ENCODE data around the gene SERPINB6. TPM values are rescaled to one million over a fixed set of nuclear protein-coding genes. Genes with fewer than 3 reads are reported as not detected.
"Not testable (repeated sequence)": the region's sequence is repeated elsewhere in the genome, so short reads cannot be mapped to it uniquely, and the experiment has no call there.

The SERPINB6 gene
- total RNA-seq, 1 experiment from 2014 or later: 177 TPM

GRCh38 chr6:2977799-2978590 is 6.6 kb upstream of the SERPINB6 start:
- DNase-seq (ENCODE audit: low read depth): no peak

GRCh38 chr6:2977290-2977689 is 5.9 kb upstream of the SERPINB6 start:
- DNase-seq (ENCODE audit: low read depth): no peak

- peak; percentile 89 for DNase-seq (ENCODE audit: low read depth)
These were observed 5.3 kb upstream of the SERPINB6 start for GRCh38 chr6:2976571-2977085.

GRCh38 chr6:2976060-2976459 is 4.7 kb upstream of the SERPINB6 start:
- DNase-seq (ENCODE audit: low read depth): no peak

GRCh38 chr6:2973676-2974075 is 2.3 kb upstream of the SERPINB6 start:
- DNase-seq (ENCODE audit: low read depth): peak; percentile 89

- DNase-seq (ENCODE audit: low read depth): not testable (repeated sequence)
These were observed 1.8 kb upstream of the SERPINB6 start for GRCh38 chr6:2973180-2973579.

- not testable (repeated sequence) for DNase-seq (ENCODE audit: low read depth)
These were observed 1.3 kb upstream of the SERPINB6 start for GRCh38 chr6:2972685-2973084.

- not testable (repeated sequence) for DNase-seq (ENCODE audit: low read depth)
These were observed 786 bp upstream of the SERPINB6 start for GRCh38 chr6:2972219-2972487.

GRCh38 chr6:2970753-2971419 is 481 bp downstream of the SERPINB6 start:
- peak; percentile 80 for DNase-seq (ENCODE audit: low read depth)

- no peak for DNase-seq (ENCODE audit: low read depth)
These were observed 1.2 kb downstream of the SERPINB6 start for GRCh38 chr6:2970034-2970685.

GRCh38 chr6:2969549-2969948 is 1.8 kb downstream of the SERPINB6 start:
- DNase-seq (ENCODE audit: low read depth): no peak

GRCh38 chr6:2968600-2969135 is 2.7 kb downstream of the SERPINB6 start:
- no peak for DNase-seq (ENCODE audit: low read depth)

GRCh38 chr6:2967936-2968335 is 3.4 kb downstream of the SERPINB6 start:
- no peak for DNase-seq (ENCODE audit: low read depth)

- no peak for DNase-seq (ENCODE audit: low read depth)
These were observed 5.0 kb downstream of the SERPINB6 start for GRCh38 chr6:2966347-2966746.

- DNase-seq (ENCODE audit: low read depth): no peak
These were observed 6.4 kb downstream of the SERPINB6 start for GRCh38 chr6:2964793-2965505.

GRCh38 chr6:2963756-2964155 is 7.6 kb downstream of the SERPINB6 start:
- DNase-seq (ENCODE audit: low read depth): no peak

GRCh38 chr6:2962636-2963035 is 8.7 kb downstream of the SERPINB6 start:
- DNase-seq (ENCODE audit: low read depth): no peak

- no peak for DNase-seq (ENCODE audit: low read depth)
These were observed 9.4 kb downstream of the SERPINB6 start for GRCh38 chr6:2962004-2962403.

- no peak for DNase-seq (ENCODE audit: low read depth)
These were observed 9.9 kb downstream of the SERPINB6 start for GRCh38 chr6:2961506-2961905.

GRCh38 chr6:2960935-2961334 is 10.4 kb downstream of the SERPINB6 start:
- DNase-seq (ENCODE audit: low read depth): no peak

GRCh38 chr6:2959909-2960719 is 11.3 kb downstream of the SERPINB6 start:
- DNase-seq (ENCODE audit: low read depth): peak; percentile 81
